Sigmoid colon (tissue), 4 donors: Measurements from ENCODE around the gene EHMT1.

Source experiments
- EP300 ChIP-seq, 4 donors: sonication (generic); formaldehyde crosslinking; IDR thresholded peaks; one replicate each; pipeline ENCODE4 v1.6.1; 2017; ENCODE audit warnings: antibody characterized with exemption in 4 of 4
- TF ChIP-seq, protein P1 (sequence below), 4 experiments: fragments of 450-650 bp in 3 of 4; fragments of 200-600 bp in 1 of 4; IDR thresholded peaks; one replicate each; pipeline ENCODE4 v1.5.1; 2016 to 2019; ENCODE audit warnings: antibody characterized with exemption in 4 of 4, mild to moderate bottlenecking in 3 of 4, moderate library complexity in 2 of 4

DNA sequence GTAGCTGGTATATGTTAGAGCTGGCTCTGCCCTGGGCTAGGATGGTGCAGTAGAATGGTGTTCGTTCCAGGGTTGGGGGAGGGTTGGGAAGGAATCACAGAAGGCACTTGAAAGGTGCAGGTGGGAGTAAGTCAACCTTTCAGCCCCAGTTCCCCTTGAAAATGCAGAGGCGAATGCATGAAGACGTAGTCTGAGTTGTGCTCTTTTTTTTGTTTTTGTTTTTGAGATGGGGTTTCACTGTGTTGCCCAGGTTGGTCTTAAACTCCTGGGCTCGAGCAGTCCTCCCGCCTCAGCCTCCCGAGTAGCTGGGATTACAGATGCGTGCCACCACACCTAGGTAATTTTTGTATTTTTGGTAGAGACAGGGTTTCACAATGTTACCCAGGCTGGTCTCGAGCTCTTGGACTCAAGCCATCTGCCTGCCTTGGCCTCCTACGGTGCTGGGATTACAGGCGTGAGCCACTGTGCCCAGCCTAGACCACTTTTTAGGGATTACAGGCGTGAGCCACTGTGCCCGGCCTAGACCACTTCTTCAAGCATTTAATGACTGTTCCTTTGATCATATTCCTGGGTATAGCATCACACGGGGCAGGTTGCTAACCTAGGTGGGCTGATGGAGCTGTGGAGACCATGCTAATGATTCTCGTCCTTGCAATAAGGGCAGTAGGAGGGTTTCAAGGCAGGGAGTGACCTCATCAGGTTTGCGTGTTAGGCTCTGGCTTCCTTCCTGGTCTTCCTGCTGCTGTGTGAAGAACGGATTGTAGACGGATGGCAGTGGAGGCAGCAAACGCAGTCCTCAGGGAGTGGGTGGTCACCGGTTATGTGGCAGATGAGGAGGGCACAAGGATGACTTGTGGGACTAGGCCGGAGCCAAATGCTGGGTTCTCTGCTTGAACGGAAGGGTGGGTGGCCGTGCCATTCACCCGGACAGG lies 13.7 kb downstream of the EHMT1 start:
- TF ChIP-seq, protein P1, sequence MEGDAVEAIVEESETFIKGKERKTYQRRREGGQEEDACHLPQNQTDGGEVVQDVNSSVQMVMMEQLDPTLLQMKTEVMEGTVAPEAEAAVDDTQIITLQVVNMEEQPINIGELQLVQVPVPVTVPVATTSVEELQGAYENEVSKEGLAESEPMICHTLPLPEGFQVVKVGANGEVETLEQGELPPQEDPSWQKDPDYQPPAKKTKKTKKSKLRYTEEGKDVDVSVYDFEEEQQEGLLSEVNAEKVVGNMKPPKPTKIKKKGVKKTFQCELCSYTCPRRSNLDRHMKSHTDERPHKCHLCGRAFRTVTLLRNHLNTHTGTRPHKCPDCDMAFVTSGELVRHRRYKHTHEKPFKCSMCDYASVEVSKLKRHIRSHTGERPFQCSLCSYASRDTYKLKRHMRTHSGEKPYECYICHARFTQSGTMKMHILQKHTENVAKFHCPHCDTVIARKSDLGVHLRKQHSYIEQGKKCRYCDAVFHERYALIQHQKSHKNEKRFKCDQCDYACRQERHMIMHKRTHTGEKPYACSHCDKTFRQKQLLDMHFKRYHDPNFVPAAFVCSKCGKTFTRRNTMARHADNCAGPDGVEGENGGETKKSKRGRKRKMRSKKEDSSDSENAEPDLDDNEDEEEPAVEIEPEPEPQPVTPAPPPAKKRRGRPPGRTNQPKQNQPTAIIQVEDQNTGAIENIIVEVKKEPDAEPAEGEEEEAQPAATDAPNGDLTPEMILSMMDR (IDR thresholded peaks at IDR 0.05): no peak
- TF ChIP-seq EP300 (IDR thresholded peaks at IDR 0.05): no peak
